ENCODE data around the gene SASH1.
"Not testable (repeated sequence)": the region's sequence is repeated elsewhere in the genome, so short reads cannot be mapped to it uniquely, and the experiment has no call there.

Gene SASH1

DNA sequence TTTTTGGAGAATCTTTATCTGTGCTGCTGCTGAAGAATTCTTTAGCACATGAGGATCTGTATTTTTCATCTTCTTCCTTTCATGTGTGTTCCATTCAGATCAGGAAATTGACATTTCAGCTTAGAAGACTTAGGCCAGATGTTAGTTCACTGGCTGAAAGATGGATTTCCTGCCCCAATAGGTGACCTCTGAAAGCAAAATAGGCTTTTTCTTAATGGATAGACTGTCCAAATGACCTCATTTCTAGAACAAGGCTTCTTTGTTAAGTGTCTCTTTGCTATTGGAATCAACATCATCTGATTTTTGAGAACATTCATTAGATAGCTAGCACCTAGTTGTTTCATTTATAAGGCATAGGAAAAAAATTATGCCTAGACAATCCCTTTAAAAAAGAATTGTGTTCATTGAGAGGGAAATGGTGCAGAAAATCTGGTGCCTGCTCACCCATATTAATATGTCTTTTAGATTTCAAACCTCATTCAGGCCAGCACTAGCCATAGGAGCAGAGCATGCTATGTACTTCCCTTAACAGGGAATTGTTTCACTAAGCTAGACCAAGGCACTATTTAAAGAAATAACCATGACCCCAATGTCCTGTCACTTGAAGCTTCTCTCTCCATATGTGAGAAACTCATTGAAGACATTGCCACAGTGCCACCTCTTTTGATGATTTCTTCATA, 13.6 kb upstream of the SASH1 start:
- DNase-seq (ENCODE audit: low read depth): no peak

DNA sequence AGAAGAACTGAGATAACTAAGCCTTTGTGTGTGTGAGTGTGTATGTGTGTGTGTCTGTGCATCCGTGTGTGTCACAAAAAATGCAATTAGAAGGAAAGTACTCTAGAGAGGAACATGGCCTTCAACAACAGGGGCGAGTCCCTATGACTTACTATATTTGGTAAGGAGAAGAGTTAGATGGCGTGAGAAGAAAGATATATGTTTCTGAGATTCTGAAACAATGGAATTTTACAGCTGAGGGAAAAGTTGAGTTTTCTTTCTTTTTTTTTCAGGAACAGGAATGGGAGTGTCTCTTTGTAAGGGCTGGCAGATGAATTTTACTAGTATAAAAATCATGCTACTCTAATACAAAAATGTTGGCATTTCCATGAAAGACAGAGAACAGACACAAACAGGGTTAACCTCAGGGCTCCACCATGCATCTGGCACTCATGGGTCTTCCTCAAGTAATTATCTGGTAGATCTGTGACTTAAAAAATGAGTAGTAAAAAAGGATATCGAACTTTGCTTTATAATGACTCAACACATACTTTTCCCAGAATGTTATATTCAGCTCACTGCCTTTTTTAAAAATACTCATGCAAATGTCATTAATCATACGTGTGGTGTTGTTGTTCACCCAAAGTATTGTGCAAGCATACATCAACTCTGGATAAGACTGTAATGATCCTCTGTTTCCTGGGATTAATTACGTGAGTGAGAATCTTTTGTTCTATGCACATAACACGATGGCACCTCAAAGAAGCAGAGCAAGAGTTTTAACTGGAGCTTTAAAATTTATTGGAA, 12.8 kb upstream of the SASH1 start:
- DNase-seq (ENCODE audit: low read depth): no peak

DNA sequence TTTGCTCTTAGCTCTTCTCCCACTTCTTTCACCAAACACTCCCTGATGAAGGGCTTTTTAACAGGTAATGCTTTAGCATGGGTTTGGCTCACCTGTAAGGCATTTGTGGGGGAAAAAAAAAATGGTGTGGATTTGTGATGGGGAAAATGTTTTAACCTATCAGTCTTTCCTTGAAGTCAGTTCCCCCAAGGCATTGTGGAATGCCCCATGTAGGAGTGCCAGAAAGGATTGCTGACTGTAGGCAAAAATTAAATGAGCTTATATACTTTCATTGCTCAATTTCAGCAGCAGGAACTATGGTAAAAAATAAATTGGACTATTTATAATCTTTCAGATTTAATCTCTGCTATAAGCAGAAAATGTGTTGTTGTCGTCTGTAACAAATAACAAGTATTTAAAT, 10.6 kb upstream of the SASH1 start:
- DNase-seq (ENCODE audit: low read depth): no peak

GRCh38 chr6:148336901-148337300, 5.7 kb upstream of the SASH1 start:
- no peak for DNase-seq (ENCODE audit: low read depth)

DNA sequence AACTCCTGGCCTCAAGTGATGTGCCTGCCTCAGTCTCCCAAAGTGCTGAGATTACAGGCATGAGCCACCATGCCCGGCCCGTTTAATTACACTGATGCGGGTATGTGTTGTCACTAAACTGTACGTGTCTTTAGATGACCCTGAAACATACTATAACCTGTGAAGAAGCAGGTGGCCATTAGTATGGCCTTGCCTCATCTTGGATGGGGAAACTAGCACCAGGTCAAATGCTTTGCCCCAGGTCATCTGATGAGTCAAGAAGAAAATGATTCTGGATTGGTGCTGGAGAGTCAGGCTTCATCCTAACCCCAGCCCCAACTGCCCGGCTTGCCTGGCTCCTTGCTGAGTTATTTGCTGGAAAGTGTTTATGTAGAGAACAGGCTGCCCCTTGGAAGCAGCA, 2.9 kb upstream of the SASH1 start:
- no peak for DNase-seq (ENCODE audit: low read depth)

GRCh38 chr6:148340586-148341297, 1.9 kb upstream of the SASH1 start:
- DNase-seq (ENCODE audit: low read depth): no peak

DNA sequence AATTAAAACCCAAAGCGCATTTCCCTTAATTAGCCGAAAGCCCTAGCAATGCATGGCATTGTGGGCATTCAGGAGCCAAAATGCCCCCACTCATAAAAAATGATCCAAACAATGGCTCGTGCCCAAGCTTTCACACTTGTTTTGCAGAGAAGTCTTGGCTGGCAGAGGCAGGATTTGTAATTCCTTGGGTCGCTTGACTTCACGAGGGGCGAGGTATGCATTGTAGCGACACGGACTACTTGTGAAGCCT, 613 bp upstream of the SASH1 start:
- DNase-seq (ENCODE audit: low read depth): no peak

GRCh38 chr6:148343047-148343782, 577 bp downstream of the SASH1 start:
- DNase-seq (ENCODE audit: low read depth): no peak

GRCh38 chr6:148345176-148345575, 2.5 kb downstream of the SASH1 start:
- no peak for DNase-seq (ENCODE audit: low read depth)

DNA sequence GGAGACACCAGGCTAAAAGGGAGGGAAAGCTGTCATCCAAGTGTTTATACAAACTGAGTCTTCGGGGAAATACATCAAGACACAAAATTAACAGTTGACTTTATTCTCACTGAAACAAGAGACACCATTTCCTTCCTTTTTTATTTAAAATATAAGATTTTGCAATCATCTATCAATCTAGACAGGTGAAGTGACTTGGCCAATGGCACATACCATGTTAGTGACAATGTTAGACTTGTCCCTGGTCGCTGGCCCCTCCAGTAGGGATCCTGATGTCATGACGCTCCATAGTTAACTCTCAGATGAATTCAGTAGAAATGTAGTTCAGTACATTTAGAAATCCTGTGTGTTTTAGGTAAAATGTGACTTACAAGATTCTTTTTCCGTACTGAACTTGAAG, 2.9 kb downstream of the SASH1 start:
- no peak for DNase-seq (ENCODE audit: low read depth)

- DNase-seq (ENCODE audit: low read depth): no peak
Measured at GRCh38 chr6:148346681-148347440, 4.2 kb downstream of the SASH1 start.

DNA sequence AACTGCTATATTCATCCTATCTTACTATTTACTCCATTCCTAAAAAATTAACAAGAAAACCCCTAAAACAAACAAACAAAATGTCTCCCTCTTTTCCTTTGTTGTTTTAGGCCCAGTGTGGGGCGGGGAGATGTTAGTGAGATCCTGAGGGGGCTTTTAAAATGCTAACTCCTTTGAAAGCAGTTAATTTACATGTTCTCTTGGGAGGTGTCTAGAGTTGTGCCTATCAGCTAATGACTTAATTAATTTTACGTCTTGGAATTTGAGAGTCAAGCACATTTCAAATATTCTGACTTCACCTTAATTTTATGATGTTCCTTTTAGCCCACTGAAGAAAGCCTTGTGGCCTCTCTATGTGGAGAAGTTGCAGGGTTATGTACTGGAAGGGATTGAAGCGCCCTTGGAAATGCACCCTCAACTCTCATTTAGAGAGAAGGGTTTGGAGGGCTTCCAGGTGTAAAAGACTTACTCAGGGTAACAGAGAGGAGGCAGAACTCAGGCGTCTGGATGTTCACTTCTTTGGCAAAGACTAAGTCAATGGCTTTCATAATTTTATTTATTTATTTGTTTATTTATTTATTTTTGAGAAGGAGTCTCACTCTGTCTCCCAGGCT, 4.9 kb downstream of the SASH1 start:
- no peak for DNase-seq (ENCODE audit: low read depth)

GRCh38 chr6:148348335-148348734, 5.7 kb downstream of the SASH1 start:
- no peak for DNase-seq (ENCODE audit: low read depth)

DNA sequence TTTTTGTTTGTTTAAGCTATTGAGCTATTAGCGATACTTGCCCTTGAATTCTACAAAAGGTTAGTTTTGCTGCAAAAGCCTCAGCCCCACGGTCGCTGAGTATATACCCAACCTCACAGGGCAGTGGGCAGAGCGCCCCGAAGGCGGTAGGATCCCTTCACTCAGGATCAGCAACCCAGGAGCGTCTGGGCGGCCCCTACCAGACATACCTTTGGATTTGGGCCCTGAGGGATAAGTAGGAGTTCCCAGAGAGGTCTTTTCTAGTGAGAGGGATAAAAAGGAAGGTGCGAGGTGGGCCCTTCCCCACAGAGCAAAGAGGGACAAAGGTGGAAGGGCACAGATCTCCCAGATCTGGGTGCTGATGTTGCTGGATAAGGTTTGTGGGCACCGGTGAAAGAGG, 6.1 kb downstream of the SASH1 start:
- no peak for DNase-seq (ENCODE audit: low read depth)

- DNase-seq (ENCODE audit: low read depth): no peak
Measured at GRCh38 chr6:148349466-148349865, 6.8 kb downstream of the SASH1 start.

- no peak for DNase-seq (ENCODE audit: low read depth)
Measured at GRCh38 chr6:148351309-148351708, 8.7 kb downstream of the SASH1 start.

- DNase-seq (ENCODE audit: low read depth): not testable (repeated sequence)
Measured at GRCh38 chr6:148352421-148352820, 9.8 kb downstream of the SASH1 start.

GRCh38 chr6:148358196-148358785, 15.7 kb downstream of the SASH1 start:
- DNase-seq (ENCODE audit: low read depth): no peak

DNA sequence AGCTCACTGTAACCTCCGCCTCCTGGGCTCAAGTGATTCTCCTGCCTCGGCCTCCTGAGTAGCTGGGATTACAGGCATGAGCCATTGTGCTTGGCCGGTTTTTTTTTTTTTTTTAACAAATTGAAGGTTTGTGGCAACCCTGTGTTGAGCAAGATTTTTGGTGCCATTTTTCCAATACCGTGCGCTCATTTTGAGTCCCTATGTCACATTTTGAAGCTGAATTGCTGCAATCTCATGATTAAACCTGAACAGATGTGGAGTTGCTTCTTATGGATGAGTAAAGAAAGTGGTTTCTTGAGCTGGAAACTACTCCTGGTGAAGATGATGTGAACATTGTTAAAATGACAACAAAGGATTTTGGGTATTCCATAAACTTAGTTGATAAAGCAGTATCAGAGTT, 16.6 kb downstream of the SASH1 start:
- no peak for DNase-seq (ENCODE audit: low read depth)

- DNase-seq (ENCODE audit: low read depth): no peak
Measured at GRCh38 chr6:148364056-148364824, 21.6 kb downstream of the SASH1 start.
